DLD1 (cell line): ENCODE results near the gene CD68.
"Not testable (repeated sequence)": the region's sequence is repeated elsewhere in the genome, so short reads cannot be mapped to it uniquely, and the experiment has no call there.

Source experiments
- in situ Hi-C: cut with HindIII; loops from 2 replicates; pipeline ENCODE4 v1.10.0; 2017; ENCODE audit warnings: low sequenced_read_pairs

CD68 gene

GRCh38 chr17:7613769-7614424 lies 34.5 kb downstream of the CD68 start:
- in situ Hi-C loops, result no loop called here

- in situ Hi-C loops, result no loop called here
Observed at GRCh38 chr17:7614425-7615264, 35.2 kb downstream of the CD68 start, which contains the start of gene FXR2. Gene FXR2 (minus strand): TSS chr17:7614897. CDS start chr17:7614532, 365 bp downstream.

- in situ Hi-C loops, result no loop called here
Observed at GRCh38 chr17:7615265-7615747, 35.9 kb downstream of the CD68 start.

- in situ Hi-C loops, result no loop called here
Observed at GRCh38 chr17:7618608-7619007, 39.2 kb downstream of the CD68 start.

- in situ Hi-C loops, result no loop called here
Observed at GRCh38 chr17:7620835-7621234, 41.4 kb downstream of the CD68 start.

- in situ Hi-C loops, result no loop called here
Observed at GRCh38 chr17:7623661-7624060, 44.2 kb downstream of the CD68 start.

GRCh38 chr17:7625749-7626148 lies 46.3 kb downstream of the CD68 start:
- in situ Hi-C loops, result not testable (repeated sequence)

GRCh38 chr17:7626307-7626706 lies 46.9 kb downstream of the CD68 start:
- in situ Hi-C loops, result no loop called here

GRCh38 chr17:7626956-7627249 lies 47.5 kb downstream of the CD68 start:
- in situ Hi-C loops, result no loop called here

- in situ Hi-C loops, result no loop called here
Observed at GRCh38 chr17:7627250-7628121, 48.0 kb downstream of the CD68 start, which contains the start of gene SAT2. Gene SAT2 (minus strand): TSS chr17:7627821. CDS start chr17:7627635, 186 bp downstream.

GRCh38 chr17:7629939-7630571 lies 50.6 kb downstream of the CD68 start, which contains the start of gene SHBG:
Gene SHBG (plus strand): TSS chr17:7630135. CDS start chr17:7630173, 38 bp downstream.
- in situ Hi-C loops, result no loop called here
